Measurements from ENCODE around the gene FYCO1. TPM values are rescaled to one million over a fixed set of nuclear protein-coding genes. Genes with fewer than 3 reads are reported as not detected.

FYCO1 gene
- total and polyA plus RNA-seq, 9 of the 15 experiments (the other 6 are each of a cell fraction or from before 2014, with no cell fraction given): 2.1 to 13.8 (median 7.4) TPM

DNA sequence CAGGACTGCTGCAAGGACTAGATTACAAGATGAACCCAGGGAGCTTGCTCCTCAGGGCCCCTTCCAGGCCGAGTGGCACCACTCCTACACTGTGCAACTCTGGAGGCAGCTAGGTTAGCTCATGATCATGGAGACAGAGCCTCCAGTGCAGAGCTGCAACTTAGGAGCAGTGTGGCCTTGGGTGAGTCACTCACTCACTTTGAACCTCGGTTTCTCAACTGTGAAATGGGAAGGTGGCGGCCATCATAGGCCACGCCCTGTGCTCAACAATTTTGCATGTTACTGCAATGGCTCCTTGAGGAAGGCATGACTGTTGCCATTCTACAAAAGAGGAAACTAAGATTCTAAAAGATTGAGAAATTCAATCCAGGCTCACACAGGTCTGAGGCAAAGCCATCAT, 63.5 kb downstream of the FYCO1 start:
- ChIA-PET POLR2A (interaction anchor here (0.5 to 1.2 kb wide), 4 partner anchors 9 to 1381 kb away, joined by 3 to 5 read pairs (median 3); no protein-coding TSS in a partner anchor), CTCF (ENCODE audit: low intra/inter-chr PET ratio) (no interaction called here)
- Histone ChIP-seq H3K4me2 (ENCODE audit: insufficient read depth, low read length) (no peak overlapping the region), H3K79me2 (ENCODE audit: control insufficient read depth, insufficient read depth, low read length) (no peaks in the 10 kb centered on the region), H3K9me3 (replicated peaks; ENCODE audit: control insufficient read depth, insufficient read depth, low read depth, low read length) (no peaks in the 10 kb centered on the region), H3K36me3 (ENCODE audit: control insufficient read depth, insufficient read depth, low read length) (peaks cover 97% of the 10 kb centered on the region), H4K20me1 (replicated peaks; ENCODE audit: control insufficient read depth, insufficient read depth, low read length) (no peaks in the 10 kb centered on the region), H3K9me1 (ENCODE audit: control insufficient read depth, insufficient read depth, low read length) (peaks cover 3% of the 10 kb centered on the region), H2AFZ (ENCODE audit: low read depth, low read length) (no peak overlapping the region), H3K4me1 (replicated peaks in 1 of 2; ENCODE audit: control insufficient read depth in 2 of 2, insufficient read depth in 2 of 2, low read length in 2 of 2) (no peaks in the 10 kb centered on the region), H3K9ac (ENCODE audit: insufficient read depth in 1 of 2, low read depth in 2 of 2, low read length in 2 of 2) (no peak overlapping the region), H3K27ac (ENCODE audit: extremely low read depth, low read depth, low read length) (no peak overlapping the region), H3K4me3 (no peak overlapping the region), H3K27me3 (ENCODE audit: control insufficient read depth in 2 of 2, insufficient read depth in 2 of 2, low read length in 2 of 2) (no peaks in the 10 kb centered on the region)
- no TSS peak for BruUV-seq (replicated peaks)
- DNase-seq (ENCODE audit: extremely low read depth in 1 of 4, low spot score in 3 of 4) (no peak), ATAC-seq (no peak), FAIRE-seq (no peak)
- in situ Hi-C loops (cut with MboI) (loop anchor here (5.0 kb wide), 2 partner anchors 180 to 425 kb away; no protein-coding TSS in a partner anchor), intact Hi-C loops (cut with micrococcal nuclease) (loop anchor here (10.0 kb wide), 1 partner anchor 897 kb away; no protein-coding TSS in a partner anchor)
- WGBS (ENCODE audit: insufficient coverage, low coverage, missing lambda C conversion rate): 76% methylated on average over 4 of the region's 4 CpGs
- TF ChIP-seq, protein P1, sequence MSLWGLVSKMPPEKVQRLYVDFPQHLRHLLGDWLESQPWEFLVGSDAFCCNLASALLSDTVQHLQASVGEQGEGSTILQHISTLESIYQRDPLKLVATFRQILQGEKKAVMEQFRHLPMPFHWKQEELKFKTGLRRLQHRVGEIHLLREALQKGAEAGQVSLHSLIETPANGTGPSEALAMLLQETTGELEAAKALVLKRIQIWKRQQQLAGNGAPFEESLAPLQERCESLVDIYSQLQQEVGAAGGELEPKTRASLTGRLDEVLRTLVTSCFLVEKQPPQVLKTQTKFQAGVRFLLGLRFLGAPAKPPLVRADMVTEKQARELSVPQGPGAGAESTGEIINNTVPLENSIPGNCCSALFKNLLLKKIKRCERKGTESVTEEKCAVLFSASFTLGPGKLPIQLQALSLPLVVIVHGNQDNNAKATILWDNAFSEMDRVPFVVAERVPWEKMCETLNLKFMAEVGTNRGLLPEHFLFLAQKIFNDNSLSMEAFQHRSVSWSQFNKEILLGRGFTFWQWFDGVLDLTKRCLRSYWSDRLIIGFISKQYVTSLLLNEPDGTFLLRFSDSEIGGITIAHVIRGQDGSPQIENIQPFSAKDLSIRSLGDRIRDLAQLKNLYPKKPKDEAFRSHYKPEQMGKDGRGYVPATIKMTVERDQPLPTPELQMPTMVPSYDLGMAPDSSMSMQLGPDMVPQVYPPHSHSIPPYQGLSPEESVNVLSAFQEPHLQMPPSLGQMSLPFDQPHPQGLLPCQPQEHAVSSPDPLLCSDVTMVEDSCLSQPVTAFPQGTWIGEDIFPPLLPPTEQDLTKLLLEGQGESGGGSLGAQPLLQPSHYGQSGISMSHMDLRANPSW (CRISPR knock-in tag; IDR thresholded peaks at IDR 0.05): no peak
- TF ChIP-seq EGR1 (conservative IDR thresholded peaks at IDR 0.05) (no peak), BRF1 (IDR thresholded peaks at IDR 0.05; ENCODE audit: borderline replicate concordance, extremely low read depth, insufficient read length) (no peak), GTF2A2 (tag; IDR thresholded peaks at IDR 0.05) (no peak), ETV5 (CRISPR knock-in tag; IDR thresholded peaks at IDR 0.05; ENCODE audit: low read depth) (no peak), DDX20 (tag; IDR thresholded peaks at IDR 0.05; ENCODE audit: low read depth) (no peak), SP1 (CRISPR knock-in tag; IDR thresholded peaks at IDR 0.05) (no peak), SIRT6 (IDR thresholded peaks at IDR 0.05; ENCODE audit: low read depth, low read length) (no peak), ZNF282 (CRISPR knock-in tag; IDR thresholded peaks at IDR 0.05) (no peak)
- TF ChIP-seq, protein P2, sequence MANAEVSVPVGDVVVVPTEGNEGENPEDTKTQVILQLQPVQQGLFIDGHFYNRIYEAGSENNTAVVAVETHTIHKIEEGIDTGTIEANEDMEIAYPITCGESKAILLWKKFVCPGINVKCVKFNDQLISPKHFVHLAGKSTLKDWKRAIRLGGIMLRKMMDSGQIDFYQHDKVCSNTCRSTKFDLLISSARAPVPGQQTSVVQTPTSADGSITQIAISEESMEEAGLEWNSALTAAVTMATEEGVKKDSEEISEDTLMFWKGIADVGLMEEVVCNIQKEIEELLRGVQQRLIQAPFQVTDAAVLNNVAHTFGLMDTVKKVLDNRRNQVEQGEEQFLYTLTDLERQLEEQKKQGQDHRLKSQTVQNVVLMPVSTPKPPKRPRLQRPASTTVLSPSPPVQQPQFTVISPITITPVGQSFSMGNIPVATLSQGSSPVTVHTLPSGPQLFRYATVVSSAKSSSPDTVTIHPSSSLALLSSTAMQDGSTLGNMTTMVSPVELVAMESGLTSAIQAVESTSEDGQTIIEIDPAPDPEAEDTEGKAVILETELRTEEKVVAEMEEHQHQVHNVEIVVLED (CRISPR knock-in tag; IDR thresholded peaks at IDR 0.05): no peak
- TF ChIP-seq, protein P3, sequence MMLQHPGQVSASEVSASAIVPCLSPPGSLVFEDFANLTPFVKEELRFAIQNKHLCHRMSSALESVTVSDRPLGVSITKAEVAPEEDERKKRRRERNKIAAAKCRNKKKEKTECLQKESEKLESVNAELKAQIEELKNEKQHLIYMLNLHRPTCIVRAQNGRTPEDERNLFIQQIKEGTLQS (IDR thresholded peaks at IDR 0.05): no peak
- TF ChIP-seq, protein P3 (CRISPR knock-in tag; conservative IDR thresholded peaks at IDR 0.05): no peak
- TF ChIP-seq, protein P4, sequence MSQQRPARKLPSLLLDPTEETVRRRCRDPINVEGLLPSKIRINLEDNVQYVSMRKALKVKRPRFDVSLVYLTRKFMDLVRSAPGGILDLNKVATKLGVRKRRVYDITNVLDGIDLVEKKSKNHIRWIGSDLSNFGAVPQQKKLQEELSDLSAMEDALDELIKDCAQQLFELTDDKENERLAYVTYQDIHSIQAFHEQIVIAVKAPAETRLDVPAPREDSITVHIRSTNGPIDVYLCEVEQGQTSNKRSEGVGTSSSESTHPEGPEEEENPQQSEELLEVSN (IDR thresholded peaks at IDR 0.05; ENCODE audit: borderline replicate concordance in 1 of 2, extremely low read depth in 1 of 2, insufficient read depth in 1 of 2, insufficient read length in 1 of 2, low read depth in 1 of 2, low read length in 1 of 2, poor library complexity in 1 of 2, severe bottlenecking in 1 of 2): no peak

Data from K562 (cell line).